Measurements from ENCODE around the gene PALMD.

DNA sequence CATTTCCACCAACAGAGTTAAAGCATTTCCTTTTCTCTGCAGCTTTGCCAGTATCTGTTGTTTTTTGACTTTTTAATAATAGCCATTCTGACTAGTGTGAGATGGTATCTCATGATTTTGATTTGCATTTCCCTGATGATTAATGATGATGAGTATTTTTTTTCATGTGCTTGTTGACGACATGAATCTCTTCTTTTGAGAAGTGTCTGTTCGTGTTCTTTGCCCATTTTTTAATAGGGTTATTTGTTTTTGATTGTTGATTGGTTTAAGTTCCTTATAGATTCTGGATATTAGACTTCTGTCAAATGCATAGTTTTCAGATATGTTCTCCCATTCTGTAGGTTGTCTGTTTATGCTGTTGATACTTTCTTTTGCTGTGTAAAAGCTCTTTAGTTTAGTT, 37.9 kb upstream of the PALMD start:
- no peak for TF ChIP-seq POLR2A (IDR thresholded peaks at IDR 0.05)
- TF ChIP-seq, protein P1, sequence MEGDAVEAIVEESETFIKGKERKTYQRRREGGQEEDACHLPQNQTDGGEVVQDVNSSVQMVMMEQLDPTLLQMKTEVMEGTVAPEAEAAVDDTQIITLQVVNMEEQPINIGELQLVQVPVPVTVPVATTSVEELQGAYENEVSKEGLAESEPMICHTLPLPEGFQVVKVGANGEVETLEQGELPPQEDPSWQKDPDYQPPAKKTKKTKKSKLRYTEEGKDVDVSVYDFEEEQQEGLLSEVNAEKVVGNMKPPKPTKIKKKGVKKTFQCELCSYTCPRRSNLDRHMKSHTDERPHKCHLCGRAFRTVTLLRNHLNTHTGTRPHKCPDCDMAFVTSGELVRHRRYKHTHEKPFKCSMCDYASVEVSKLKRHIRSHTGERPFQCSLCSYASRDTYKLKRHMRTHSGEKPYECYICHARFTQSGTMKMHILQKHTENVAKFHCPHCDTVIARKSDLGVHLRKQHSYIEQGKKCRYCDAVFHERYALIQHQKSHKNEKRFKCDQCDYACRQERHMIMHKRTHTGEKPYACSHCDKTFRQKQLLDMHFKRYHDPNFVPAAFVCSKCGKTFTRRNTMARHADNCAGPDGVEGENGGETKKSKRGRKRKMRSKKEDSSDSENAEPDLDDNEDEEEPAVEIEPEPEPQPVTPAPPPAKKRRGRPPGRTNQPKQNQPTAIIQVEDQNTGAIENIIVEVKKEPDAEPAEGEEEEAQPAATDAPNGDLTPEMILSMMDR (IDR thresholded peaks at IDR 0.05) = no peak
